HG02678 (cell line): ENCODE data around the gene MAP3K1.

ENCODE experiments used
- ATAC-seq: cut with Tn5 transposase; IDR thresholded peaks from one replicate; pipeline ENCODE4 v1.9.1; 2021; ENCODE audit warnings: mild to moderate bottlenecking, moderate library complexity; ENCODE audit not compliant: unreplicated experiment

Gene MAP3K1

DNA sequence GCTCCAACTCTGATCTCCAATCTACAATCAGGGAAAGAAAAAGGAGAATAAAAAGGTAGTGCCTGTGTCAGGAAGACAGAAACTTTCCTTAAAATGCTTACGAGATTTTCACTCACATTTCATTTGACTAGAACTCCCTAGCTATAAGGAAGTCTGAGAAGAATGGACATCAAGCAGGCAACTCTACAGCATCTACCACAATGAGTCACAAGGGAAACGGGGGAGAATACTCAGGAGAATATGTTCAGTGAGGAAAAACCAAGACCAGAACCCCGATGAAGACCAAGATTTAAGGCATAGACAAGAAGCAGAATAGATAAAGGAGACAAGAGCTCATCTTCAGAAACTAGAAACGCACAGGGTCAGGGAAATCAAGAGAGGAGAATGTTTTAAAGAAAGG is 85.0 kb downstream of the MAP3K1 start:
- ATAC-seq = no peak

GRCh38 chr5:56900858-56901578 is 85.7 kb downstream of the MAP3K1 start:
- ATAC-seq = no peak

- ATAC-seq = peak; percentile 36
Observed at GRCh38 chr5:56908942-56909293, 93.6 kb downstream of the MAP3K1 start.

GRCh38 chr5:56909294-56910209 is 94.2 kb downstream of the MAP3K1 start, which contains the start of gene SETD9:
Gene SETD9, plus strand, starts transcription at chr5:56909596. Its CDS starts 50 bp downstream, at chr5:56909646.
- peak; percentile 85 for ATAC-seq

DNA sequence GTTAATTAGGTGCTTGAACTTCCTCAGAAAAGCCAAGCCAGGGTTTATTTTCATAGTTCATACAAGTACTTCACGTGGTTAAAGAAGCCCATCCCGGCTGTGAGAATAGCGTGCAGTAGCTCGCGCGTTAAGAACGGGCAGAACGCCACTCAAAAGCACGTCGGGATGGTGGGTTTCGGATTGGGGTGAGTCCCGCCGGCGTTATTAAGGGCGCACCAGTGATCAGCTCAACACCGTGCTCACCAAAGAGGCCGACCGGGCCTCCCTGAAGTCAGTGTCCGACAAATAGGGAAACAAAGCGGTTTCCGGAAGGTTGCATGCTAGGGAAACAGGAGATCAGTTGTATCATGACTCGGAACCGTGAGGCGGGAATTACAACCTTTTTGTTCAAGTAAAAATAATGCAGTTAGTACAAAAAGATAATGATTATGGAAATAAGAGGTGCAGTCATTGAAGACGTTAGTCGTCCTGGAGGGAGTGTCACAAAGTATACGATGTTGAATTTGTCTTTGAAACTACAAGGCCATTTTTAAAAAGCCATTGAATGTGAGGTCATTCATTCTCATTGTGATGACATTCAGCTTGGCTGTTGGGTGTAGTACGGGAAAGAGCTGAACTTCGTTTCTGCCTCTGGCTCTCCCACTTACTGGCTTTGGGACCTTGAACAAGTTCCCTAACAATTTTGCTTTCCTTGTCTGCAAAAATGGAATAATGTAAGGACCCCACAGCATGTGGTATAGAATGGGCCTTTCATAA is 95.0 kb downstream of the MAP3K1 start:
- ATAC-seq = peak; percentile 22

GRCh38 chr5:56913766-56914165 is 98.4 kb downstream of the MAP3K1 start:
- ATAC-seq = no peak

- ATAC-seq = no peak
Observed at GRCh38 chr5:56914678-56915077, 99.3 kb downstream of the MAP3K1 start.

DNA sequence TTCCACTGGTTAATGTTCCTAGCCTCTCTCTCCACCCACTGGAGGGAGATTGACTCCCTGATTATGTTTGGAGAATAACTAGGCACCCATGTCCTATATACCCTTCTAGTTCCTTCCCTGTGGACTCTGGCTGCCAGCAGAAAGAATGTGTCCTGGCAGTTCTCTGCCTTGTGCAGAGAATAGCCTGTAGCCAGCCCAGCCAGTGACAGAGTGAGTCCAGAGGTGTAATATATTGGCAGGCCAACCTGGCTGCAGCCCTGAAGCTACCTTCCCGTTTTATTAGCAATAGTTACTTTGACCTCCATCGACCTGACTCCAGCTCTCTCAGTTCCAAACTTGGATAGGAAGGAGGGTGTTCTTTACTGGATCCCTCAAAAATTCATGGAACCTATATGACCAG is 102.2 kb downstream of the MAP3K1 start:
- ATAC-seq = no peak

- ATAC-seq = no peak
Observed at GRCh38 chr5:56918054-56918453, 102.7 kb downstream of the MAP3K1 start.

- ATAC-seq = no peak
Observed at GRCh38 chr5:56919942-56920662, 104.8 kb downstream of the MAP3K1 start.

- ATAC-seq = no peak
Observed at GRCh38 chr5:56922922-56923321, 107.6 kb downstream of the MAP3K1 start.

DNA sequence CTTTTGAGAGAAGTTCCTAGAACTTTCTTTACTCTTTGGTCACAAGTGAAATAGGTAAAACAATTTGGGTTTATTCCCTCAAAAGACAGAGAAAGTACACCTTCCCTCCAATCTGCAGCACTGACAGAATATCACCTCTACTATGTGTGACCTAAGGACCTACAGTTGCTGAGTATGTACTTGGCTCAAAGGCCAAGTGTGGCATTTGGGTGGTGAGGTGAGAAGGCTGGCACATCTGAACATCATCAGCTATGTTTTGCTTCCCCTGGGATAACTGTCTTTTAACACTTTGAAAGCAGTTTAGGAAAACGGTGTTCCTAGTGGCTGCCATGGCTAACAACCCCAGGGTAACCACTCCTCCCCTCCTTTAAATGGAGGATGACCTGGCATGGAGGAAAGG is 119.0 kb downstream of the MAP3K1 start:
- ATAC-seq = no peak

DNA sequence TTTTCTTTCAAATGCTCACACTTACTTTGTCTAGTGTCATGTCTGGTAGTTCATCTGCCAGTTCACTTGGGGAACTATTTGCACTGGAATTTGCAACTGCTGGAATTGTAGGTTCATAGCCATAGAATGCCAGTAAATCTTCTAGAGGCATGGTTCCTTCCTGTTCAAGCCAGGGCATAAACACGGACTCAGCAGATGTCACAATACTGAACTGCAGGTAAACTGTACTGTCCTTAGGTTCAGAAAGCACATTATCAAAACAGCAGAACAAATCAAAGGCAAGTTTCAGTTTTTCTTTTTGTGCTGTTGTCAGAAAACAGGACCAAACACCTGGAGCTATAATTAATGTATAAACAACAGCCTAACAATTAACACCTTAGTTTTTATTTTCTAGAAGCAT is 123.5 kb downstream of the MAP3K1 start:
- no peak for ATAC-seq

- ATAC-seq = no peak
Observed at GRCh38 chr5:56941981-56942380, 126.6 kb downstream of the MAP3K1 start.
